ENCODE measurements around the gene EXTL1. TPM values are rescaled to one million over a fixed set of nuclear protein-coding genes. Genes with fewer than 3 reads are reported as not detected.

Gene EXTL1
- total RNA-seq, 2 experiments from 2014 or later = not detected

- peak; percentile 96 for ATAC-seq
- H3K4me3 Mint-ChIP-seq = peak overlapping the region; percentile 77
- CTCF ChIA-PET = interaction anchor here (0.6 to 4.9 kb wide), 9 partner anchors 44 to 154 kb away, joined by 3 to 44 read pairs (median 4); partner anchors contain the start of gene STMN1
- peak overlapping the region; percentile 76 for H3K27ac Mint-ChIP-seq
- H3K27me3 Mint-ChIP-seq = no peaks in the 10 kb centered on the region
- H3K36me3 Mint-ChIP-seq = peaks cover 8% of the 10 kb centered on the region
- peak; percentile 78 for DNase-seq
- H3K4me1 Mint-ChIP-seq = peaks cover 36% of the 10 kb centered on the region
- H3K9me3 Mint-ChIP-seq (ENCODE audit: low read depth) = no peaks in the 10 kb centered on the region
Observed at GRCh38 chr1:25990702-25991395, 30.7 kb upstream of the EXTL1 start.

- H3K4me1 Mint-ChIP-seq = peaks cover 43% of the 10 kb centered on the region
- H3K36me3 Mint-ChIP-seq = peaks cover 5% of the 10 kb centered on the region
- CTCF ChIA-PET = interaction anchor here (1.0 kb wide), 2 partner anchors 90 to 96 kb away, joined by 7 to 9 read pairs; no protein-coding TSS in a partner anchor
- ATAC-seq = no peak
- no peaks in the 10 kb centered on the region for H3K9me3 Mint-ChIP-seq (ENCODE audit: low read depth)
- no peak overlapping the region for H3K27ac Mint-ChIP-seq
- H3K27me3 Mint-ChIP-seq = no peaks in the 10 kb centered on the region
- H3K4me3 Mint-ChIP-seq = no peak overlapping the region
- no peak for DNase-seq
Observed at GRCh38 chr1:25991937-25992688, 29.5 kb upstream of the EXTL1 start.

- H3K4me3 Mint-ChIP-seq = no peak overlapping the region
- CTCF ChIA-PET = no interaction called here
- H3K27ac Mint-ChIP-seq = no peak overlapping the region
Observed at GRCh38 chr1:25992689-25993171, 28.8 kb upstream of the EXTL1 start.

GRCh38 chr1:25993197-25993951 lies 28.2 kb upstream of the EXTL1 start:
- H3K27me3 Mint-ChIP-seq = no peaks in the 10 kb centered on the region
- CTCF ChIA-PET = interaction anchor here (9.9 kb wide), 1 partner anchor 93 kb away, joined by 309 read pairs; no protein-coding TSS in a partner anchor
- H3K9me3 Mint-ChIP-seq (ENCODE audit: low read depth) = no peaks in the 10 kb centered on the region
- H3K27ac Mint-ChIP-seq = no peak overlapping the region
- H3K36me3 Mint-ChIP-seq = peaks cover 1% of the 10 kb centered on the region
- no peak for DNase-seq
- ATAC-seq = no peak
- peaks cover 51% of the 10 kb centered on the region for H3K4me1 Mint-ChIP-seq
- H3K4me3 Mint-ChIP-seq = no peak overlapping the region

More at GRCh38 chr1:25992689-25993171, 28.8 kb upstream of the EXTL1 start:
- H3K27me3 Mint-ChIP-seq = no peaks in the 10 kb centered on the region
- DNase-seq (no peak), ATAC-seq (no peak)
- H3K9me3 Mint-ChIP-seq (ENCODE audit: low read depth) = no peaks in the 10 kb centered on the region
- peaks cover 1% of the 10 kb centered on the region for H3K36me3 Mint-ChIP-seq
- peaks cover 46% of the 10 kb centered on the region for H3K4me1 Mint-ChIP-seq

- no peaks in the 10 kb centered on the region for H3K27me3 Mint-ChIP-seq
- H3K27ac Mint-ChIP-seq = no peak overlapping the region
- CTCF ChIA-PET = interaction anchor here (1.2 to 9.9 kb wide), 2 partner anchors 95 to 476 kb away, joined by 4 to 309 read pairs; no protein-coding TSS in a partner anchor
- peaks cover 48% of the 10 kb centered on the region for H3K4me1 Mint-ChIP-seq
- H3K4me3 Mint-ChIP-seq = no peak overlapping the region
- no peak for DNase-seq
- ATAC-seq = no peak
- H3K9me3 Mint-ChIP-seq (ENCODE audit: low read depth) = no peaks in the 10 kb centered on the region
- H3K36me3 Mint-ChIP-seq = no peaks in the 10 kb centered on the region
Observed at GRCh38 chr1:25994402-25995150, 27.0 kb upstream of the EXTL1 start.

GRCh38 chr1:25996966-25997827 lies 24.4 kb upstream of the EXTL1 start:
- Mint-ChIP-seq H3K9me3 (ENCODE audit: low read depth) (no peaks in the 10 kb centered on the region), H3K36me3 (no peaks in the 10 kb centered on the region), H3K27me3 (peaks cover 4% of the 10 kb centered on the region), H3K4me3 (peak overlapping the region; percentile 95), H3K4me1 (peaks cover 30% of the 10 kb centered on the region), H3K27ac (peak overlapping the region; percentile 98)
- DNase-seq (no peak), ATAC-seq (peak; percentile 29)
- CTCF ChIA-PET = interaction anchor here (0.7 to 9.9 kb wide), 33 partner anchors 9 to 528 kb away, joined by 3 to 309 read pairs (median 4); partner anchors contain the start of genes MTFR1L, PAQR7 and ZNF593

GRCh38 chr1:25997828-25998761 lies 23.5 kb upstream of the EXTL1 start, which contains the start of gene PAFAH2:
Gene PAFAH2, minus strand, starts transcription at chr1:25998063. Its CDS starts 7,247 bp downstream, at chr1:25990816.
- Mint-ChIP-seq H3K4me3 (peak within 1 kb of the TSS; percentile 95), H3K4me1 (peaks cover 24% of the 10 kb centered on the region), H3K9me3 (ENCODE audit: low read depth) (no peaks in the 10 kb centered on the region), H3K27ac (peak within 1 kb of the TSS; percentile 98), H3K27me3 (peaks cover 4% of the 10 kb centered on the region), H3K36me3 (no peaks in the 10 kb centered on the region)
- CTCF ChIA-PET = interaction anchor here (0.7 to 9.9 kb wide), 36 partner anchors 10 to 529 kb away, joined by 3 to 309 read pairs (median 4); partner anchors contain the start of genes MTFR1L, PAQR7 and ZNF593
- ATAC-seq (peak; percentile 97), DNase-seq (peak; percentile 99)

- Mint-ChIP-seq H3K4me1 (peaks cover 20% of the 10 kb centered on the region), H3K27ac (no peak overlapping the region), H3K9me3 (ENCODE audit: low read depth) (no peaks in the 10 kb centered on the region), H3K4me3 (no peak overlapping the region), H3K36me3 (no peaks in the 10 kb centered on the region), H3K27me3 (peaks cover 5% of the 10 kb centered on the region)
- CTCF ChIA-PET = interaction anchor here (0.8 to 9.9 kb wide), 8 partner anchors 11 to 391 kb away, joined by 3 to 309 read pairs (median 6); partner anchors contain the start of gene PAQR7
- ATAC-seq = no peak
- DNase-seq = no peak
Observed at GRCh38 chr1:25999041-25999800, 22.4 kb upstream of the EXTL1 start.

GRCh38 chr1:26003262-26003661 lies 18.3 kb upstream of the EXTL1 start:
- H3K4me1 Mint-ChIP-seq = peaks cover 6% of the 10 kb centered on the region
- DNase-seq (no peak), ATAC-seq (no peak)
- CTCF ChIA-PET = interaction anchor here (1.1 to 2.7 kb wide), 2 partner anchors 81 to 108 kb away, joined by 3 to 18 read pairs; no protein-coding TSS in a partner anchor
- H3K4me3 Mint-ChIP-seq = no peak overlapping the region
- H3K9me3 Mint-ChIP-seq (ENCODE audit: low read depth) = no peaks in the 10 kb centered on the region
- no peak overlapping the region for H3K27ac Mint-ChIP-seq
- H3K36me3 Mint-ChIP-seq = no peaks in the 10 kb centered on the region
- H3K27me3 Mint-ChIP-seq = peaks cover 16% of the 10 kb centered on the region

- CTCF ChIA-PET = interaction anchor here (1.1 to 2.7 kb wide), 2 partner anchors 108 to 160 kb away, joined by 3 to 18 read pairs; no protein-coding TSS in a partner anchor
- no peaks in the 10 kb centered on the region for H3K9me3 Mint-ChIP-seq (ENCODE audit: low read depth)
Observed at GRCh38 chr1:26003756-26004155, 17.8 kb upstream of the EXTL1 start.

More at GRCh38 chr1:26003756-26004155, 17.8 kb upstream of the EXTL1 start:
- peaks cover 1% of the 10 kb centered on the region for H3K4me1 Mint-ChIP-seq
- H3K27ac Mint-ChIP-seq = no peak overlapping the region
- H3K4me3 Mint-ChIP-seq = no peak overlapping the region
- ATAC-seq (no peak), DNase-seq (no peak)
- no peaks in the 10 kb centered on the region for H3K36me3 Mint-ChIP-seq
- H3K27me3 Mint-ChIP-seq = peaks cover 16% of the 10 kb centered on the region

Data from activated CD8-positive, alpha-beta memory T cell treated with anti-CD3 and anti-CD28 coated beads, Interleukin-2, amount 10 ng/mL, durations not matched to agents 7 days and 5 days (primary cell).